Ammon's horn (tissue), 1 donor: ENCODE measurements around the gene MACROD2.

Experiments used
- DNase-seq: peaks from one replicate; pipeline ENCODE4 v3.0.0-alpha.2; 2016; ENCODE audit warnings: low spot score

MACROD2 gene

DNA sequence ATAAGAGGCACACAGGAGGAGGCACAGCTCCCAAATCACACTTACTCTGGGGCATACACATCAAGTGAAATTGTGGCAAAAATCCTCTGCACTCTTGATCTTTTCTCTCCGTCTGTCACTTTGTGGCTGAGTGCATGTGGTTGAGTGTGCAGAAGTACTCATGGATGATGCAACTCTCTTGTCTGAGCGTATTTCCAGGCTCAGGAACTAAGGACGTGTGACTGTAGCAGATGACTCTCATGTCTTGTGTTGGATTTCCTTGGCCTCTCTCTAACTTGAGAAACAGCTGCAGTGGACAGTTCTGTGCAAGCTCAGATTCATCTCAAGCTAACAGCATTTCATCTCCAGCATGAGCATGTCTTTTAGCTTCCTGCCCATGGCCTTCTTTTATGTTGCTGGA is 587.5 kb downstream of the MACROD2 start:
- DNase-seq = no peak

DNA sequence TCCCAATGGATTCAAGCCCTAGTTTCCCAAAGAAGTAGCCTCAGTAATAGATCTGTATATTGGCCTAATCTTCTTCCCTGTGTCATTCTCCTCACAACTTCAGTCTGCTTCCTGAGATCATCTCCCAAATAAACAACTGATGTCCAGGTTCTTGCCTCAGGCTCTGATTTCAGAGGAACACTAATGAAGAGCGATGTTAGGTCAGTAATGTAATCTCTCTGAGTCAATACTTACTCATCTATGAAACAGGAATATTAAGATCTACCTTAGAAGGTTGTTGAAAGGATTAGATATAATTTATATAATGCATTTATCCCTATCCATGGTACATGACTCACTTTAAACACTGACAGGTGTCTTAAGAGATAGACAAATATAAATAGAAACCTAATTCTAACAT is 588.1 kb downstream of the MACROD2 start:
- no peak for DNase-seq

DNA sequence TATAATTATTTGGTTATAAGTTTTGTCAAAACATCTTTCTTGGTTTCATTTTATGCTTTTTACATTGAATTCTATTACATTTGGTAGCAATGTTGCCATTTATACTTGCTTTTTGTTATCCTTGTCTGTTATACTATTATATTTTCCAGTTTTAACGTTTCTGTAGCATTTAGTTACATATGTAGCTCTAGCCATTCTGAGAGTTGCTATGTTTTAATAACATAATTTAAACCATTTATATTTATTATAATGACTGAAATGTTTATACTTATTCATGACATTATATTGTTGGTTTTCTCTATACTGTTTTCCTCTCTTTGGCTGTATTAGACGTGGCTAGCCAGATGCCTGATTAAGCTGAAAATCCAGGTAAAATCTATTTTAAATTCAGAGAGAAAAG is 594.1 kb downstream of the MACROD2 start:
- no peak for DNase-seq

DNA sequence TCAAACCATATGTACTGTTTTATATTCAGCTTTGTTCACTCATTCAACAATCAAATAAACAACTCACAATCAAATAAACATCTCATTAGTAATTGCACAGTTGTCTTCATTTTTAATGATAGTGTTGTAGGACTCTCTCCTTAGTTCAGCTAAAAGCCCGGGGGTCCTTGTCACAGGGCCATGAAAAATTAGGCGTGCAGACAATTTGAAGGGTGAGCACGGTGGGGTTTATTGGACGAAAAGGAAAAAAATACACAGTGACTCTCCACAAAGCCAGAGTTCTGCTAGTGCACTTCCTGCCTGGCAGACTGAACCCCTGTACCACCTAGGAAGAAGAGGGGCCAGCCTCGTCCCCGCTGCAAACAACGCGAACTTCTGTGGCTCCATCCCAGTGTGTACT is 599.7 kb downstream of the MACROD2 start:
- DNase-seq = no peak

DNA sequence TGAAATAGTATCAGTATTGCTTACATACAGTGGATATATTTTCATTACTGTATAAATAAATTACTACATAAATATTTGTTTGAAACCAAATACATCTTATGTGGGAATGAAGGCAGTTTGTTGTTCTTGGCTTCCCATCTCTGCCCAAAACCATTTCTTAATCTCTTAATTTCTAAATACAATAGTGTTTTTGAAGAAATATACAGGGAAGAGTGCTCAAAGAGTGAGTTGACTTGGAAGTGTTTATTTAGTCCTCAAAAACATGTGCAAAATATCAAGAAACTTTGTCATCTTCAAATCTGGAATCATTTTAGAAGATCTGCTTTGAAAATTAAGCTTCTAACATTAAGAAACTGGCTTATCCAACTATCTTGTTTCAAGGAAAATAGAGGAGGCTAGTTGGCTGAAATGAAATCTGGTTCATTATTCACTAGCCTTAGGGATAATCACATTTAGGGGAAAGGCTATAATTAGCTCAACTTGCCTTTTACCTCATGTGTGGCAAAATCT is 601.9 kb downstream of the MACROD2 start:
- no peak for DNase-seq

DNA sequence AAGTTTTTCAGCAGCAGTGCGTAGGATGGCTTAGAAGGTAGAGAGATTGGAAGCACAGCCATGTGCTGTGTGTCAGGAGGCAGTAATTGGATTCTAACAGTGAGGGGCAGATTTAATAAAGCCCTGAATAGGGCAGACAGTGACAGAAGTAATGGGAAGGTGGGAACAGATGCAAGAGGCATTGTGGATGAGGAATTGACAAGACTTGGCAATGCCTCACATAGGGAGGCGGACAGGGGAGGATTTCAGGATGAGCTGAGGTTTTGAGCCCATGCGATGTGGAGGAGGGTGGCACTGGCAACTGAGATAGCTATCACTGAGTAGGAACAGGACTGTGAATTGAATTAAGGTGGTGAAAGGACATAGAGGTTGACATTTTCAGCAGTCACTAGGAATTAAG is 604.3 kb downstream of the MACROD2 start:
- DNase-seq = peak; percentile 60

DNA sequence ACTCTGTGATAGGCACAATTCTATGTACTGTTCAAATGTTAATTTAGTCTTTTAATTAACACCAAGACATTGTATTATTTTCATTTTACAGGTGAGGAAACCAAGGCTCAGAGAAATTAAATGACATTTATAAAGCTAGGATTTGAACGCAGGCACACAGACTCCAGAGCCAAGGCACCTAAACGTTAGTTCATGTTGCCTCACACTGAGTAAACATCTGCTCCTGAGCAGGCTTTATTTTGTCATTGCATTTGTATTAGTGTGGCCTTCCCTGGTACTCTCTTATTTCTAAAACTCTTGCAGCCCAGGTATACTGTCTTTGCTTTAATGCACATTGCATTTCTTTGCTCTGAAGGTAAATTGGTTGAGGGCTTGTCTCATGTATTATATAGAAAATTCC is 605.2 kb downstream of the MACROD2 start:
- no peak for DNase-seq

DNA sequence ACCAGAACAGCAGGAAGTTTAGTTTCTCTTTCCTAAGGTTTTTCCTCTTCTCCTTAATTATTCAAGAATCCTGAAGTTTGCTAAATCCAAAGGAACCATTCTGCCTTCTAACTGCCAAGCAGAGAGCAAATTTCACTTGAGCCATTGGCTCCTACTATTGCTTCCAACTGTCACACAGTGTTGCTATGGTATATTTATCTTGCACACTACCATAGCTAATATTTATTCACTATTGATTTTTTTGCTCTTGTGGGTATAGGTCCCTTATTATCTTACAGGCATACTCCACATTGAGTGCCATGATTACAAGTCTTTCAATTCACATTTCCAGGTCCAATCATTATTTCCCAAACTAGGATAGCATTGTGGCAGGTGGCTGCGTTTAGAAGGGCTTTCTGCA is 608.8 kb downstream of the MACROD2 start:
- no peak for DNase-seq

DNA sequence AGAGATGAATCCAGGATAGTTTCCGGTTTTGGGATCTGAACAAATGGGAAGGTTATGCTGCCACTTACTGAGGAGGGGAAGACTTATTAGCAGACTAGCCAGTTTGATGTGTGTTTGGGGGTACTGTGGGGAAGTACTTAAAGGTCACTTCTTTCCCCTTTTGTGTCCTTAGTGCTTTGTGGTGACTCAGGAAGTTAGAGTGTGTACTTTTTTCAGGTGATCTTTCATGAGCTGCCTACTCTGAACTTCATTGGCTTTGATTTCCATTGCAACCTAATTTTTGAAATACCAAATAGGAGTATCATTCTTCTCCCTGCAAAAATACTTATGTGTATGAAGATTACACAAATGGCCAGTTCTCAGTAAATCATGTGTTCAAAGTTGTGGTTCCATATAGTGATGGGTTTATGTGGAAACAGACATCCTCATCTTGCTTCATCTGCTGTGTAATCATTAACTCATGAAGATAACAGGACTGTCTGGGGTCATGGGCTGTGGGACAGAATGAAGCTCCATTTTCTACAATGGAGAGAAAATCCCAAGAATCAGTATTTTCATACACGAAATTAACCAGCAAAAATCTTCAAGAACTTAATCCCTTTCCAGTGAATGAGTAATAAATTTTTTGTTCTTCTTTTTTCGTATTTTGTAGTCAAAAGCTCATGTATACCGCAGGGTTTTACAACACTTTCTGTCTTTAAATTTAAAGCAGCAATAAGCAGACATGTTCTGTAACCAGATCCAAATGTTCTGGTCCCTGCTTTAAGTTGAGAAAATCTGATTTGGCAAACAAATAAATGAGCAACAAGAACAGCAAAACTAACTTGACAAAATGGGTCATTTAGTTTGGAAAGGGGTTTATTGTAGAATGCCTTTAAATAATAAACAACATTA is 614.3 kb downstream of the MACROD2 start:
- no peak for DNase-seq

DNA sequence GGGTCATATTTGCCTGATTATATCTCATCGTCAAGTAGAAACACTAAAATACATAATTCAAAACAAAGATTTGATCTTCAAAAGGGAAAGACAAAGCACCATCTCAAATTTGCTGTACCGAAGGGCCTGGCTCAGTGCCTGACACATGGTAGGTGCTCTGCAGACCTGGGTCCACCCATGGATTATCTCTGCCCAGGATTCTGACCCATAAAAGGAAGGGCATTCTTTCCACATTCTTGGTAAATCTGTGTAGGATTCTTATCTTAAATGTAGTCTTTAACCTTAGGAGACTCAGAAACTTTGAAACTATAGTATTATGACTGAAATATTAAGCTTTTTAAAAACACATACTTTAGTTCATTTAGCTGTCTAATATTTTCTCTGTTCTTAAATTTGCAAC is 616.2 kb downstream of the MACROD2 start:
- no peak for DNase-seq

DNA sequence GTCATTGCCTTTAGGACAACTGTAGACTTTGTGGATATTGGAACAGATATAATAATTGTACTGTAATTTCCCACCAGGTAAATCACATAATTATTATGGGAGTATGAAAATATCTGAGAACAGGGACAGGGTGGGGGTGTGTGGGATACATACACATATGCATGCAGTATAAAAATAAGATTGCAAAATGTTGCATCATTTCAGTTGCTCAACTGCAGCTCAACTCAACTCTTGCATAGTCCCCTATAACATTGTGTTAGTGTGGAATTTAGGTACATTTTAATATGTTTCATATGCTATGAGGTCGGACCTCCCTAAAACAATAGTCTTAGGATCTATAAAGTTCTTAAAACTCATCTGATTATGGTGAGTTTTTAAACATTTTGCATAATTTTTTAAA is 617.1 kb downstream of the MACROD2 start:
- DNase-seq = no peak

DNA sequence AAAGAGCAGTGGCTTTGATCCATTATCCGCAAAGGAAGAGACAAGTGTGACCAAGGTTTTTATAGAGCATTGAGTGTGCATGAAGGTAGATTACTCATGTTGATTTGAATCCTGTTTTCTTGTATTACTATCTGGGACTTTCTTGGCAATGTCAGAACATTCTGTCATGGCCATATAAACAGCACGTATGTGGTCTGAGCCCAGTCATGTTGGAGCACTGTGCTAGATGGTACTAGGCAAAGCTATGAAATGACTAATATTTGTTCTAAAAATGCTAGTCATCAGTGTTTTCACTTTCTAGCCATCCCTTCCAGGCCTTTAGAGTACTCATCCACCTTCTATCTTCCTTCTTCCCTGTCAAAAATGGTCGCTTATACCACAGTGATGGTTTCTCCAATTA is 620.7 kb downstream of the MACROD2 start:
- no peak for DNase-seq

DNA sequence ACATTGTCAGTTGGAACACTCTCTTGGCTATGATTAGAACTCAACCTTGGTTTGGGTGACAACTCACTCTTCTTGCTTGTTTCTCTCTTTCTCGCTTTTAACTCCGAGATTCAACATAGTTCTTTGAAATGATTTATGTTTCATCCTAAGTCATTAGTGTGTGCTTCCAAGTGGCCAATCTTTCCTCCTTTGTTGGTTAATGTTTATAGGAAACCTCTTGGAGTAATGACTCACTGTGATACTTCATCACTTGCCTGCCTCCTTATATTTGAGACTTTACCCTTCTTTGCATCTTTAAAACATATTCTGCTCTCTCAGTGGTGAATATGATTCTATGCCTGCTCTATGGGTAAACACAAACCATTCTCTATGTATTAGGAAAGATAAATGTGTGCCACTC is 621.8 kb downstream of the MACROD2 start:
- no peak for DNase-seq

DNA sequence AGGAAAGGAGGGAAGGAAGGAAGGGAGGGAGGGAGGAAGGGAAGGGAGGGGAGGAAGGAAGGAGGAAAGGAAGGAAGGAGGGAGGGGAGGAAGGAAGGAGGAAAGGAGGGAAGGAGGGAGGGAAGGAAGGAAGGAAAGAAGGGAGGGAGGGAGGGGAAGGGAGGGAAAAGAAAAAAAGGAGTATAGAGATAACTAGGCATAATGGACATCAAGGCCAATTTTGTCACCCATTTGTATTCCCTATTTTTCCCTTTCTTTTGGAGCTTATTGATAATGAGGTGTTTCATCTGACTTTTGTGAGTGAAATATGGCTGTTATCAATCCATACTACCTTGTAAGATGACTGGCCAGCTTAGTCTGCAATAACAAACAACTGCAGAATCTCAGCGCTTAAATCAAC is 624.1 kb downstream of the MACROD2 start:
- DNase-seq = no peak

DNA sequence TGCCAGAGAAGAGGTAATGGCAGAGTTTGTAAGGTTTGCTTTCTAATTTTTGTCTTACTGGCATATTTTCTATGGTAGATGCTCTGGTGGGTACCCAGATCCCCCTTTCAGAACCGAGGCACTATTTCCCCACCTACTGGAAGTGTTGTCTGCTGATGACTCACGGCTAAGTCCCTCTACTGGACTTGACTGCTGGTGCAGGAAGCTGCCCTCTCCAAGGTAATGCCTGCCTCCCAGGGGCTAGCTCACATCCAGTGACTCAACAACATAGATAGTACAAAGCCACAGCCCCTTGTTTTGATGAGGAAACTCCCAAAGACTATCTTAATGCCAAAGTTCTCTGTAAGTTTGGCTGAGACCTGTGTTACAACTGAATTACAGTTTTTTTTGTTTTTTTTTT is 627.5 kb downstream of the MACROD2 start:
- no peak for DNase-seq

DNA sequence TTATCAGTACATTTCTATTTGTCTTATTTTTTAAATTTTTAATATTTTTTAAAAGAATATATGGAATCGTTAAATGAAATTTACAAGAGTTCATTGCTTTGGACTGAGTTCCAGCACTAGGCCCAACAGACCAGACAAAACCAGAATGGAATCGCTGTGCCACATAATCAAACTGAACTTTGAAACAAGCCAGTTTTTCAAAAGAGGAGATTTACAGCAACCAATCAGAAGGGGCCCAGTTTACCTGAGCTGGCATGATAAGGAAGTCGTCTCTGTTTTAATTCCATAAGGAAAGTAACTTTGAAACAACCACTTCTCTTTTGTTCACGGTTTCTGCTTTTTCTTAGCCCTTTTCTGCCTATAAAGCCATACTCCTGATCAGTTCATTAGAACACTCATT is 635.7 kb downstream of the MACROD2 start:
- DNase-seq = no peak

DNA sequence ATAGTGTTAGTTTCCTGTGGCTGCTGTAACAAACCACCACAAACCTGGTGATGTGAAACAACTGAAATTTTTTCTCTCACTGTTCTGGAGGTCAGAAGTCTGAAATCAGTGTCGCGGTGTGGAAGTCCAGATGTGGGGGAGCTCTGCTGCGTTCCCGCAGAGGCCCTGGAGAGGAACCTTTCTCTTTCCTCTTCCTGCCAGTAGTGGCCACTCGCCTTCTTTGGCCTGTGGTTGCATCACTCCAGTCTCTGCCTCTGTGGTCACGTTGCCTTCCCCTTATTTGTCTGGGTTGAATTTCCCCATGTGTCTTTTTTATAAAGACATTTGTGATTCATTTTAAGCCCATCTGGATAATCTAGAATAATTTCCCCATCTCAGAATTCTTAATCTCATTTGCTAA is 637.6 kb downstream of the MACROD2 start:
- no peak for DNase-seq

DNA sequence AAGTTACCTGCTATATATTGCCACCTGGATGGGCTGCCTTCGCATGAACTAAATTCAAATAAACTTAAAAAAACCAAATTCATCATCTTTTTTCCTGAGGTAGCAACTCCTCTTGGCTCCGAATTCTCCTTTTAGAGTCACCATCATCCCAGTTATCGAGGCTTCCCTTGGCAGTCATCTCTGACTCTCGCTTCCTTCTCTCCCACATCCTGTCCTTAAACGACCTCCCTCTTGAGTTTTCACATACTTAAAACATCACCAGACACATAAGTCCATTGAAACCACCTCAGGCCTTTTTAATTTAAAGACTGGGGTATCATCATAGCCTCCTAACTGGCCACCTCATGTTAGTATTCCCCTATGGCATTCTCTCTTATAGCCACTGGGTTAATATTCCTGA is 638.2 kb downstream of the MACROD2 start:
- no peak for DNase-seq

DNA sequence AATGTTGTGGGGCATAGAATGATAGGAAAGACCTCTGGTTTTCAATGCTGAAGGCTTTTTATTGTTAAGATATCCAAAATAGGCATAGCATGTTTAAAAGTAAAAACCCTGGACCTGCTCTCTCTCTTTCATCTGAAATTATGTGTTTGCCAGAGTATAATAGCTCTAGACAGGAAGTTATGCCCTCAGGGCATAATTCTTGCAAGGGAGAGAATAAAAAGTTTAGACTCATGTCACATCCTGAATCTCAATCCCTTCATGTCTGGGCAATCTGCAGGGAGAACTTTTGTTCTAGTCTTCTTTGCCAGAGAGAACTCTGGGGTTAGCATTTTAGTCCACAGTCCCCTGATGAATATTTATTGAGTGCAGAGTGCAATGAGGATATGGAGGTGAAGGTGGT is 639.3 kb downstream of the MACROD2 start:
- DNase-seq = no peak

DNA sequence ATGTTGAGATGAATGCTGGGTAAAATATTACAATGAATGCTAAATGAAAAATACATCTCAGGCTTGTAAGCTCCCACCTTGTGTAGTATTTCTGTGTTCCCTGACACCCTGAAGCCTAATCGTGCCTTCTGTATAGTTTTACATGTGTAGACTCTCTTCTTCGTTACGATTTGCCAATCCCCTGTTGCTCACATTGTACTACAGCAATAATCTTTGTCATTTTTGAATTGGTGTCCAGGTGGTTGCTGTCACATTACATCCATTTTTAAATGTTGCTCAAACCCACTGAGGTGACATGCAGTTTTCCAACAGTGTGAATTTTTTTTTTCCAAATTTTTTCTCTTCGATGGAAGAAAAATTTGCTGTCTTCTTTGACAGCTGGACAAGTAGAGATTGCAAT is 642.1 kb downstream of the MACROD2 start:
- no peak for DNase-seq

DNA sequence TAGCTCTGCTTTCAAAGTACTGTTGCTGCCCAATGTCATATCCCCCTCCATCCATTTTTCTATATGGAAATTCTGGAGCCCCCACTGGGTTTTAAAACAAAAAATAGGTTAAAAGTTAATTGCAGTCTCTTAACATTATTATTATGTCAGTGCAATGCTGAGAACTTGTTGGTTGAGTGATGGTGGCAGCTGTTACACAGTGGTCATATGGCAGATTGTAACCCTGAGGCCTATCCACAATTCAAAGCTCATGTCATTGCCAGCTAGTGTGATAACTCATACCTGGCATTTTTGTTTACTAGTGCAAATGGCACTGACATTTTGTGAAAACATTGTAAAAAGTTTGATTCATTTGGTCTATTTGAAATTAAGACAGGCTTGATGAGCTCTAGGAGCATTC is 647.8 kb downstream of the MACROD2 start:
- no peak for DNase-seq

DNA sequence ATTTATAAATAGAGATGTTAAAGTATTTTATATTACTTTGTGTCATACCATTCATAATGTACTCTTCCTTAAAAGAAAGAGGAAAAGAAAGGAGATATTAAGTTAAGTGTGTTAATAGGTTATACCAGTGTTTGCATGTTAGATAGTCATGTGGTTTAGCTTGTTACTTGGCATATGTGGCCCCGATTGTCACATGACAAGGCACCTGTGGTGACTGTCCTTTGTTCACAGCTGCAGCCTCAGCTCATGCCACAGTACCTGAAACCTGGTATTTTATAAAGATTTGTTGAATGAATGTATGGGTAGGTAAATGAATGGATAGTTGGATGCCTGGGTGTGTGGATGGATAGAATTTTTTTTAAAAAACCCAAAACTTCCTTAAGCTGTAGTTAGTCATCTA is 648.2 kb downstream of the MACROD2 start:
- no peak for DNase-seq

DNA sequence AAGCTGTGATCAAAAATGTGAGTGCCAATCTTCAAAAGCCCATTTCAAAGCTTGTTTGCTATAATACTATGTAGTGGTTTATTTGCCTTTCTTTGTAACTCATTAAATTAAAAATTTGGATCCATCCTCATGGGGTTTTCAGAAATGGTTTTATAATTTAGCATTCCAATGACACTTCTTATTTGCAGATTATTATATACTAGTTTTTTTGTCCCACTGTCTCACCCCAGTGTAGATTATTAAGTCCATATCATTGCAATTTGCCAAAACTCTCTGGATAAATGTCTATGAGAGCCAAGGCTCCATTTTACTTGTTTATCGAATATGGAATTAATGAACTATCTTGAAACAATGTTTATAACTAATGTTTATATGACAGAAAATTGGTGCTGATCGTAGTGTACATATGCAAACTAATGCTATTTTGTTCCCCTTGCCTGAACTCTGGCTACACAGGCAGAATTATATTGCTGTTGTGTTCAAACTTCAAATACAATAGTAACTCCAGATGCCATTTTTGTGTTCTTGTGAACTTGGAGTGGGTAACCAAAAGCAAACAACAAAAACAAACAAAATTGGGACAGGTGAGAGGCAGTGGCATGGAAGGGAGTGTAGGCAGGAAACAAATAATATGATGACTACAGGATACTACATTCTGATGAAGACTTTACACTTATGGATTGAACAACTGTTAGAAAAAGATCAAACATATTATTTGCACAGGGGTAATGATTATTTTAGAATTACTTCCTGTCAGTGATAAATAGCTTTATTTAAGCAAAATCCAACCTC is 649.2 kb downstream of the MACROD2 start:
- no peak for DNase-seq
